ENCODE results near the gene SPTBN1.

- no peak; the same call in 1 of the 2 replicates for TF ChIP-seq GATA2 (IDR thresholded peaks at IDR 0.05; ENCODE audit: low read depth, low read length)
- no peak for TF ChIP-seq GATA3 (IDR thresholded peaks at IDR 0.05; ENCODE audit: low read depth, low read length)
These were observed 248.1 kb downstream of the SPTBN1 start for GRCh38 chr2:54704238-54704637.

Data from SH-SY5Y (cell line).